Keratinocyte (primary cell): ENCODE results near the gene OR4P4. TPM values are rescaled to one million over a fixed set of nuclear protein-coding genes. Genes with fewer than 3 reads are reported as not detected.

ENCODE experiments used
- DNase-seq: peaks from one replicate; pipeline ENCODE4 v3.0.0-alpha.2; 2011; ENCODE audit warnings: low read depth, missing footprints, low spot score
- FAIRE-seq: peaks from 2 replicates; lab custom pipeline; 2011; peaks lifted over from hg19 to GRCh38; lab: Jason Lieb, UNC
- H2AFZ ChIP-seq: 2 replicates; pipeline ENCODE4 v1.6.0; 2012; ENCODE audit warnings: low read length, control low read depth, inconsistent platforms; ENCODE audit not compliant: control insufficient read depth
- H3K27ac ChIP-seq: 2 replicates; pipeline ENCODE4 v1.5.1; 2011; ENCODE audit warnings: low read length; ENCODE audit not compliant: control insufficient read depth, insufficient read depth
- H3K27me3 ChIP-seq: 3 replicates; pipeline ENCODE4 v1.6.0; 2011; ENCODE audit warnings: low read length; ENCODE audit not compliant: control insufficient read depth, insufficient read depth; ENCODE audit errors: extremely low read depth
- H3K36me3 ChIP-seq, 2 experiments: 2 replicates in 1 of 2; 3 replicates in 1 of 2; pipeline ENCODE4 v1.5.1; 2011; ENCODE audit warnings: low read length in 2 of 2, mild to moderate bottlenecking in 1 of 2; ENCODE audit not compliant: control insufficient read depth in 2 of 2, insufficient read depth in 2 of 2; ENCODE audit errors: extremely low read depth in 1 of 2
- H3K4me1 ChIP-seq: 3 replicates; pipeline ENCODE4 v1.5.1; 2011; ENCODE audit warnings: low read length; ENCODE audit not compliant: control insufficient read depth, insufficient read depth; ENCODE audit errors: extremely low read depth
- H3K4me2 ChIP-seq: 3 replicates; pipeline ENCODE4 v1.6.0; 2011; ENCODE audit warnings: low read depth, low read length; ENCODE audit not compliant: control insufficient read depth, insufficient read depth; ENCODE audit errors: extremely low read depth
- H3K4me3 ChIP-seq, 3 experiments: fragments of 200-600 bp in 1 of 3; sonication (generic) in 1 of 3; 2 replicates in 2 of 3; 3 replicates in 1 of 3; pipeline ENCODE4 v1.5.1; 2011 to 2016; ENCODE audit warnings: low read length in 3 of 3, mild to moderate bottlenecking in 3 of 3, control low read depth in 2 of 3, inconsistent platforms in 1 of 3, low read depth in 1 of 3, mixed read lengths in 1 of 3, mixed run types in 1 of 3, moderate library complexity in 1 of 3; ENCODE audit not compliant: control insufficient read depth in 2 of 3, insufficient read depth in 2 of 3; ENCODE audit errors: extremely low read depth in 1 of 3
- H3K79me2 ChIP-seq: 2 replicates; pipeline ENCODE4 v1.6.0; 2012; ENCODE audit warnings: low read length; ENCODE audit not compliant: control insufficient read depth, insufficient read depth
- H3K9ac ChIP-seq: 3 replicates; pipeline ENCODE4 v1.6.0; 2011; ENCODE audit warnings: low read length; ENCODE audit not compliant: control insufficient read depth, insufficient read depth; ENCODE audit errors: extremely low read depth
- H3K9me1 ChIP-seq: 3 replicates; pipeline ENCODE4 v1.6.0; 2011; ENCODE audit warnings: low read length; ENCODE audit not compliant: control insufficient read depth, insufficient read depth; ENCODE audit errors: extremely low read depth
- H3K9me3 ChIP-seq: 2 replicates; pipeline ENCODE4 v1.5.1; 2012; ENCODE audit warnings: low read depth, low read length; ENCODE audit not compliant: control insufficient read depth
- H4K20me1 ChIP-seq: 3 replicates; pipeline ENCODE4 v1.6.0; 2011; ENCODE audit warnings: low read length; ENCODE audit not compliant: control insufficient read depth, insufficient read depth; ENCODE audit errors: extremely low read depth
- EZH2 ChIP-seq: IDR thresholded peaks from one replicate; pipeline ENCODE4 v1.6.1; 2012; ENCODE audit warnings: inconsistent platforms, mild to moderate bottlenecking, low read length, moderate library complexity
- dilution Hi-C: fragments of 300-500 bp; cut with MboI; formaldehyde crosslinking; loops from one replicate; pipeline ENCODE4 v1.7.0; 2020; ENCODE audit warnings: low sequenced_read_pairs; ENCODE audit not compliant: extremely low pct_ligation_motif_present
- polyA plus RNA-seq, 5 experiments: library from polyadenylated mRNA; depleted of rRNA in 3 of 5; stranded (reverse) in 3 of 5; stranded (forward) in 1 of 5; unstranded in 1 of 5; fragments of >200 nt; gene quantifications; 1 replicate in 1 of 5; 2 replicates in 3 of 5; 3 replicates in 1 of 5; pipeline versions ENCODE4 v1.2.1 to v1.2.3, GENCODE V29; 2011 to 2012; ENCODE audit warnings: missing spikeins in 2 of 5, low read depth in 1 of 5, low replicate concordance in 1 of 5
- TF ChIP-seq, protein P1 (sequence below), 3 experiments: IDR thresholded peaks in 1 of 3; conservative IDR thresholded peaks in 1 of 3; optimal IDR thresholded peaks in 1 of 3; 2 replicates in 2 of 3; 3 replicates in 1 of 3; pipeline versions ENCODE3 to v1.5.1; 2011; ENCODE audit warnings: low read length in 3 of 3, mild to moderate bottlenecking in 3 of 3, moderate library complexity in 2 of 3, control low read depth in 1 of 3, inconsistent platforms in 1 of 3; ENCODE audit not compliant: insufficient read depth in 2 of 3; ENCODE audit errors: extremely low read depth in 1 of 3

Gene OR4P4
- polyA plus RNA-seq, 1 donor (not counting 4 experiments of a cell fraction or from before 2014, with no cell fraction given) = not detected

DNA sequence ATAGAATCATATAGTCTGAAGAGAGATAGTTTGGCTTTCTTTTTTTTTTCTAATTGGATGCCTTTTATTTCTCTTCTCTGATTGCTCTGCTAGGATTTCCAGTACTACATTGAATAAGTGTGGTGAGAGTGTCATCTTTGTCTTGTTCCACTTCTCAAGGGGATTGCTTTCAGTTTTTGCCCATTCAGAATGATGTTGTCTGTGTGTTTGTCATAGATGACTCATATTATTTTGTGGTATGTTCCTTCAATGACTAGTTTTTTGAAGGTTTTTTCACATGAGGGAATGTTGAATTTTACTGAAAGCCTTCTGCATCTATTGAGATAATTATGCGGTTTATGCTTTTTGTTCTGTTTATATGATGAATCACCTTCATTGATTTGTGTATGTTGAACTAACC, 10.4 kb upstream of the OR4P4 start:
- no peak overlapping the region for H2AFZ ChIP-seq
- H3K9me3 ChIP-seq = peaks cover 2% of the 10 kb centered on the region

DNA sequence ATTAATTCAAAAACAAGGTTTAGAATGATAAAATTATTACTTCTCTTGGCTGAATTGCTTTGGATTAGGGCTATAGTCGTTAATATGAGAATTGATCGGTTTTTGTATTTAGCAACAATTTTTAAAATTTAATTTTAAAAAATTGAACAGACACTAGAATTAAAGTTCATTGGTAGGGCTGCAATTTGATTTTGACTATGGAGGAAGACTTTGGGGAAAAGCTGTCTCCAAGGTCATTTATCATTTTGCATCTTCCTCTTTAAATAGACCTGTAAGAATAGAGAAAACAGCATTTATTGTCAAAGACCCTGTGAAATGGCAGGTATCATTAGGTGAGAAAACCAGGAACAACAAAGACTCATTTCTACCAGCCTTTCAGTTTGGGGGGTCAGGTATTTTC, 13.1 kb downstream of the OR4P4 start, which contains the start of gene OR4S2:
TSS of gene OR4S2 (plus strand) at position 301 of the 400 bp plus-strand sequence. CDS start 2,577 bp downstream, outside the sequence.
- Histone ChIP-seq H3K4me2 (no peak within 1 kb of the TSS), H3K4me3 (no peak within 1 kb of the TSS), H3K27ac (no peak within 1 kb of the TSS), H2AFZ (no peak within 1 kb of the TSS), H4K20me1 (no peaks in the 10 kb centered on the region), H3K9me3 (no peaks in the 10 kb centered on the region), H3K9me1 (no peaks in the 10 kb centered on the region), H3K27me3 (no peaks in the 10 kb centered on the region), H3K4me1 (no peaks in the 10 kb centered on the region), H3K9ac (no peak within 1 kb of the TSS), H3K36me3 (no peaks in the 10 kb centered on the region), H3K79me2 (no peaks in the 10 kb centered on the region)
- dilution Hi-C loops = no loop called here
- TF ChIP-seq EZH2 = no peak
- TF ChIP-seq, protein P1, sequence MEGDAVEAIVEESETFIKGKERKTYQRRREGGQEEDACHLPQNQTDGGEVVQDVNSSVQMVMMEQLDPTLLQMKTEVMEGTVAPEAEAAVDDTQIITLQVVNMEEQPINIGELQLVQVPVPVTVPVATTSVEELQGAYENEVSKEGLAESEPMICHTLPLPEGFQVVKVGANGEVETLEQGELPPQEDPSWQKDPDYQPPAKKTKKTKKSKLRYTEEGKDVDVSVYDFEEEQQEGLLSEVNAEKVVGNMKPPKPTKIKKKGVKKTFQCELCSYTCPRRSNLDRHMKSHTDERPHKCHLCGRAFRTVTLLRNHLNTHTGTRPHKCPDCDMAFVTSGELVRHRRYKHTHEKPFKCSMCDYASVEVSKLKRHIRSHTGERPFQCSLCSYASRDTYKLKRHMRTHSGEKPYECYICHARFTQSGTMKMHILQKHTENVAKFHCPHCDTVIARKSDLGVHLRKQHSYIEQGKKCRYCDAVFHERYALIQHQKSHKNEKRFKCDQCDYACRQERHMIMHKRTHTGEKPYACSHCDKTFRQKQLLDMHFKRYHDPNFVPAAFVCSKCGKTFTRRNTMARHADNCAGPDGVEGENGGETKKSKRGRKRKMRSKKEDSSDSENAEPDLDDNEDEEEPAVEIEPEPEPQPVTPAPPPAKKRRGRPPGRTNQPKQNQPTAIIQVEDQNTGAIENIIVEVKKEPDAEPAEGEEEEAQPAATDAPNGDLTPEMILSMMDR (optimal IDR thresholded peaks at IDR 0.05 in 1 of 3, IDR thresholded peaks at IDR 0.05 in 1 of 3, conservative IDR thresholded peaks at IDR 0.05 in 1 of 3; ENCODE audit: extremely low read depth in 1 of 3, insufficient read depth in 2 of 3, low read length in 3 of 3) = no peak
- no peak for DNase-seq
- no peak for FAIRE-seq

More for the DNA sequence above, 10.4 kb upstream of the OR4P4 start:
- Histone ChIP-seq H3K27me3 (no peaks in the 10 kb centered on the region), H3K4me1 (no peaks in the 10 kb centered on the region), H3K27ac (no peak overlapping the region), H3K9me1 (no peaks in the 10 kb centered on the region), H3K9ac (no peak overlapping the region), H3K36me3 (no peaks in the 10 kb centered on the region), H3K4me2 (no peak overlapping the region), H4K20me1 (no peaks in the 10 kb centered on the region), H3K4me3 (no peak overlapping the region), H3K79me2 (no peaks in the 10 kb centered on the region)
- FAIRE-seq (no peak), DNase-seq (no peak)
- TF ChIP-seq, protein P1 (optimal IDR thresholded peaks at IDR 0.05 in 1 of 3, IDR thresholded peaks at IDR 0.05 in 1 of 3, conservative IDR thresholded peaks at IDR 0.05 in 1 of 3; ENCODE audit: extremely low read depth in 1 of 3, insufficient read depth in 2 of 3, low read length in 3 of 3) = no peak
- TF ChIP-seq EZH2 = no peak
- dilution Hi-C loops = no loop called here
